ENCODE results near the gene CDCA7L.

CDCA7L gene, protein sequence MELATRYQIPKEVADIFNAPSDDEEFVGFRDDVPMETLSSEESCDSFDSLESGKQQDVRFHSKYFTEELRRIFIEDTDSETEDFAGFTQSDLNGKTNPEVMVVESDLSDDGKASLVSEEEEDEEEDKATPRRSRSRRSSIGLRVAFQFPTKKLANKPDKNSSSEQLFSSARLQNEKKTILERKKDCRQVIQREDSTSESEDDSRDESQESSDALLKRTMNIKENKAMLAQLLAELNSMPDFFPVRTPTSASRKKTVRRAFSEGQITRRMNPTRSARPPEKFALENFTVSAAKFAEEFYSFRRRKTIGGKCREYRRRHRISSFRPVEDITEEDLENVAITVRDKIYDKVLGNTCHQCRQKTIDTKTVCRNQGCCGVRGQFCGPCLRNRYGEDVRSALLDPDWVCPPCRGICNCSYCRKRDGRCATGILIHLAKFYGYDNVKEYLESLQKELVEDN

DNA sequence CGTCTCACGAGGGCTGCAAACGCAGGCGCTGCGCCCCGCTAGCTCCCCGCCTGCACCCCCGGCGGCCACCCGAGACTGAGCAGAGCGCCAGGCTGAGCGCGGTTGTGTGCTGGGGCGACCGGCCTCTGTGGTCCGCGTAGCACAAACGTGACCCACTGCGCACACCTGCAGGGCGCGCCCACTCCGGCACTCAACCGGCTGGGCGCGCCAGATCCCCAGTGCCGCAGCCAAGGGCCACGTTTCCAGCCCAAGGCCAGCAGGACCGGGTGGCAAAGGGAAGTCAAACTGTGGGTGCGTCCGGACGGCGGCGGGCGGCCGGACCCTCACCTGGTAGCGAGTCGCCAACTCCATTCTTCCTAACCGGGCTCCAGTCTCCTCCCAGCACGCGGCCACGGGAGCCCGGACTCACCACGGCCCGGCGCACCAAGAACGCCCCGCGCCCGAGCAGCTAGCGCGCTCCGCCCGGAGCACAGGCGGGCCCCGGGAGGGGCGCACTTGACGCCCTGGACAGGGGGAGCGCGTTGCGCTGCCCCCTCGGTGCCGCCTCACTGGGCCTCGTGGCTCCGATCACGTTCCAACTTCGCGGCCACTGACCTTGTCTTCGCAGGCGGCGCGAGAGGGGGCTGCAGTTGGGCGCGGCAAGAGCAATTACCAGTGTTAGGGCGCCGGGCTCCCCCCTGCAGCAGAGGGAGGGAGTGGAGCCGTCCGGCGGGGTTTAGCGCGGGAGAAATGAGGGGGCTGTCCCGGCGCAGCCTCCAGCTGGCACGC lies at the start of gene CDCA7L:
Gene CDCA7L (minus strand): TSS at position 446 of the 768 bp plus-strand sequence. CDS start 95 bp downstream, at position 351.
- peak; percentile 79 for DNase-seq

- no peak for DNase-seq
These were observed 40.4 kb upstream of the CDCA7L start for GRCh38 chr7:21986096-21986495.

DNA sequence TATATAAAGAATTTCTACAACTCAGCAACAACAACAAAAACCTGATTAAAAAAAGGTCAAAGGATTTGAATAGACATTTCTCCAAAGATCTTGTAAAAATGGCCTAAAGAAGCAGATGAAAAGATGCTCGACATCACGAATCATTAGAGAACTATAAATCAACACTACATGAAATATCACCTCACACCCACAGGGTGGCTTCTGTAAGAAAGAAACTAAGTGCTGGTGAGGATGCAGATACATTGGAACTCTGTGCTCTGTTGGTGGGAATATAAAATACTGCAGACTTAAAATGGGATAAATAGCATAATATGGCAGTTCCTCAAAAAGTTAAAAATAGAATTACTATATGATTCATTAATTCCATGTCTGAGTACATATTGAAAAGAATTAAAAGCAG lies 38.3 kb upstream of the CDCA7L start:
- DNase-seq = no peak

GRCh38 chr7:21983056-21983455 lies 37.4 kb upstream of the CDCA7L start:
- no peak for DNase-seq

GRCh38 chr7:21981524-21981923 lies 35.8 kb upstream of the CDCA7L start:
- no peak for DNase-seq

DNA sequence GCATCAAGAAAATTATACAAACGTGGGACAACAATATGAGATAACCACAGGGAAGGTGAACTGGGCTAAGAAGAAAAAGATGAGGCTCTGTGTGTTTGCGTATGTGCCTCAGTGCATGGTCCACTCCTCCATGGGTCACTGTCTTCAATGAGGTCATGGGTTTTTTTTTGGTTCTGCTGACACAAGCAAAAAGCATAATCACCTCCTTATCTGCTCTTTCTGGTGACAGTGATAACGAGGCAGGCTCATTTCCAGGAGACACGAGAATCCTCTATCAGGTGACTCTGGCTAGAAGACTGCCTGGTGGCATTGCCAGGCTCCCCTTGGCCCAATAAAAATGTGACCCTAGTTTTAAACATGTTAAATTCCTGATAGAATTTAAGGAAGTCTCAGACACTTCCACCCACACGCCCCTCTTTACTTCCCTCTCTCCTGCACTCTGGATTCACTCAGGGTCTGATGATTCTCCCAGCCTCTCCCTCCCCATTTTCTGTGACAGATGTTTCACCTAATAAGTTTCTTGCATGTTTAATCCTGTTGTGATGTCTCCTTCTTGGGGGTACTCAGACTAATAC lies 35.3 kb upstream of the CDCA7L start:
- DNase-seq = no peak

GRCh38 chr7:21972397-21972784 lies 26.7 kb upstream of the CDCA7L start:
- no peak for DNase-seq

- no peak for DNase-seq
These were observed 26.2 kb upstream of the CDCA7L start for GRCh38 chr7:21971780-21972396.

GRCh38 chr7:21969822-21970221 lies 24.1 kb upstream of the CDCA7L start:
- no peak for DNase-seq

DNA sequence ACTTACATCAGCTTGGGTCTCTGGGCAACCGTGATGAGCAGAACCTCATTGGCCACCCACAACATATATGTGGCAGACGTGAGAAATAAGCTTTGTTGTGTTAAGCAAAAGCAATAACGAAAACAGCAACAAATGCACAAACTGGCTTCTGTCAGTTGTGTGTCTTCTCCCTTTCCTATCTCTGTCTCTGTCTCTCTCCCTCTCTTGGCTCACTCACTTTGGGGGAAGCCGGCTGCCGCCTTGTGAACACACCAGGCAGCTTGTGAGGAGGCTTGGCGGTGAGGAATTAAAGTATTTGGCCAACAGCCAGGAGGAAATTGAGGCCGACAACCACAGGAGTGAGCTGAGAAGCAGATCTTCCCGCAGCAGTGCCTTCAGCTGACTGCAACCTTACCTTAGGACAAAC lies 21.9 kb upstream of the CDCA7L start:
- peak; percentile 22 for DNase-seq

DNA sequence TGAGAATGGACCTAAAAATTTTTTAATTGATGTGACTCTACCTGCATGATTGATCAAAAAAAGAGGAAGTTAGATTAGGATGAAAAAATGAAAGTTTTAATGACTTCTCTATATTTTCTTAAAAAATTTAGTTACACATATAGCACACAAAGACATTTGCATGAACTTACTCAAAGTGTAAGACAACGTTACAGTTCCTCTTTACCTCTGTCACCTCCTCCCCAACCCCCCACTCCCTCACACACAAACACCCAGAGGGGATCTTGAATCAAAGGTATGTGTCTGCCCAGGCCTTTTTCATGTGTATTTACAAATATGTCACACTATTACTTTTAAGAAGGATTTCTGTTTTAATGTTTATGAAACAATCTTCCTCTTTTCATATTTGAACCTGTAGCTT lies 20.6 kb upstream of the CDCA7L start:
- DNase-seq = peak; percentile 67

GRCh38 chr7:21965291-21965690 lies 19.6 kb upstream of the CDCA7L start:
- DNase-seq = no peak

- DNase-seq = no peak
These were observed 17.0 kb upstream of the CDCA7L start for GRCh38 chr7:21962677-21963076.

DNA sequence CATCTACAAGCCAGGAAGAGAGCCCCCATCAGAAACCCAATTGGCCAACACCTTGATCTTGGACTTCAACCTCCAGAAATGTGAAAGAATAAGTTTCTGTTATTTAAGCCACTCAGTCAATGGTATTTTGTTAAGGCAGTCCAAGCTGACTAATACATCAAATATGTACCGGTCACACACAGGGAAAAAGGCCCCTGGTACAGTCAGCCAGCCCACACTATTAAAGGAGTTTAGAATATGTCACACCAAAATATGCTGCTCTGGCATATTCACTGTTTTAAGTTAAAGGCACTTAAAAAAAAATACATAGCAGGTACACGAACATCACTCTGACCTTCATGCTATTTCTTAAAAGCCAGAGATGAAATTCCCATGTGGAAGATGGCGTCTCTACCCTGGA lies 15.2 kb upstream of the CDCA7L start:
- no peak for DNase-seq

- no peak for DNase-seq
These were observed 13.7 kb upstream of the CDCA7L start for GRCh38 chr7:21959387-21959776.

DNA sequence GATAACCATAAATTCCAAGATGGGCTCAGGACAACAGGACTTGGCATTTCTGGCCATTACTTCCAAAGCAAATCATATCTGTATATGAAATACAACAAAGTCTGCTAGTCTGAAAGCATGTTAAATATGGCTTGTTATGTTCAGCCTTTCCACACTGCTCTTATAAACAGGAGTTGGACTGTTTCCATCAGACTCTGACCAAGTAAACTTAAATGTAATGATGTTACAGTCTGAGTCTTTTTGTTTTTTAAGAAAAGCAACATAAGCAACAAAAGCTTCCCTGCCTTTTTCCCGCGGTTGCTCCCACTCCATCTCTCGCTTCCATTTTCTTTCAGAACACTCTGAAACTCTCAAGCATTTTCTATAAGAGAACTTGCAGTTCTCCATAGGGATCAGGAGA lies 8.1 kb upstream of the CDCA7L start:
- no peak for DNase-seq

GRCh38 chr7:21948887-21949540 lies 3.3 kb upstream of the CDCA7L start:
- no peak for DNase-seq

- DNase-seq = no peak
These were observed 2.7 kb upstream of the CDCA7L start for GRCh38 chr7:21948364-21948763.

DNA sequence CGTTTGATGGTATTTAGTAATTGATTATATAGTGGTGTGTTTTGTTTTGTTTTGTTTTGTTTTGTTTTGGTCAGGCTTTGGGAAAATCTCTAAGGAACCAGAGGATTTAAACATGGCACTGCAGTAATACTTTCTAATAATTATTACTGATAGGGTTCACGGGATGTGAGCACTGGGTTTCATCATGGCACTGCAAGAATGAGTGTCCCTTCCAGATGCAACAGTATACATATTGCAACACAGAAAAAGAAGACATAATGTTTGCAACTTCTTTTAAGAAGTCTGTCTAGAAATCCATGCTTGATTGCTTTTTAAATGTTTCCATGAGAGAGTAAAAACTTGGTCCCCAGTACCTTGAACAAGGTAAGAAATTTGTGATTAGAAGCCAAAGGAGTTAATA lies 2.2 kb upstream of the CDCA7L start:
- DNase-seq = no peak

- DNase-seq = no peak
These were observed 1.4 kb upstream of the CDCA7L start for GRCh38 chr7:21947056-21947455.

GRCh38 chr7:21946222-21946709 lies 567 bp upstream of the CDCA7L start:
- no peak for DNase-seq

GRCh38 chr7:21944616-21945453 lies 864 bp downstream of the CDCA7L start:
- DNase-seq = peak; percentile 33

Measured in CD4-positive, alpha-beta T cell treated with Interleukin-15 for 1 hour (primary cell).